ENCODE results near the gene CELF4.

CELF4 gene

GRCh38 chr18:37412829-37413228, 152.8 kb downstream of the CELF4 start:
- DNase-seq (ENCODE audit: low spot score) = no peak
- no peak for TF ChIP-seq CTCF (IDR thresholded peaks at IDR 0.05; ENCODE audit: extremely low read depth, missing control alignments)

- no peak for TF ChIP-seq CTCF (IDR thresholded peaks at IDR 0.05; ENCODE audit: extremely low read depth, missing control alignments)
- DNase-seq (ENCODE audit: low spot score) = no peak
Observed at GRCh38 chr18:37412333-37412732, 153.3 kb downstream of the CELF4 start.

DNA sequence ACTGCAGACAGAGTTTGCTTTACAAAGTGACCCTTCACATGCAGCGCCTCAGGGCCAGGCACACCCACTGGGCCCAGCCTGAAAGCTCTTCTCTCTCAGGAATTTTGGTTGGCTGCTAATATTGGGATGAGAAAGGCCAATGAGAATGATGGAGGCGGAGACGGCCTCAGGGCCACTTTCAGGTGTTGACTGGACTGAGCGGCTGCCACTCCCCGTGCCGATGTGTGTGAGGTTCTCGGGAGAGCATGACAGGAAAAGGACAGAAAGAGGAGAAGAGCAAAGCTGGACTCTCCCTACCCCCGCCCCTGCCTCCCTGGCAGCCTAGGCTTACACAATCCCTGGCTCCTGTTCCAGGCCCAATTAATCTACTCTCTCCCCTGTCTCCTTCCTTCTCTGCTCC, 155.7 kb downstream of the CELF4 start:
- DNase-seq (ENCODE audit: low spot score) = no peak
- no peak for TF ChIP-seq CTCF (IDR thresholded peaks at IDR 0.05; ENCODE audit: extremely low read depth, missing control alignments)

- DNase-seq (ENCODE audit: low spot score) = no peak
- no peak for TF ChIP-seq CTCF (IDR thresholded peaks at IDR 0.05; ENCODE audit: extremely low read depth, missing control alignments)
Observed at GRCh38 chr18:37408676-37409265, 156.8 kb downstream of the CELF4 start.

DNA sequence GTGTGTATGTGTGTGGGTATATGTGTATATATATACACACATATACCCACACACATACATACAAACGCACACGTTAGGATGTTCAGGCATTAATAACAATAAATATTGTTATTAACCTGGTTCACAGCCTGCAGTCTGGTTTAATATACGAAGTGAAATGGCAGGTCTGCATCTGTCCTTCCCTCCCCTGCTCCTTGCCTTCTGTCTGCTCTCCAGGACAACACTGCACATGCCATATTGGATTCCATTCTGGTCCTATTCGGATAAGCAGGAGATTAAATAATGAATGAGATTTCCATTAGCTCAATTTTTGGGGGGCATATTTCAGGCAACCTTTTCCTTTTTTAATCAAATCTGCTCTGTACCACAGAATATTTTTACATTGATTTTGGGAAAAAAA, 158.0 kb downstream of the CELF4 start:
- DNase-seq (ENCODE audit: low spot score) = no peak
- TF ChIP-seq CTCF (IDR thresholded peaks at IDR 0.05; ENCODE audit: extremely low read depth, missing control alignments) = no peak

GRCh38 chr18:37405772-37406171, 159.8 kb downstream of the CELF4 start:
- no peak for DNase-seq (ENCODE audit: low spot score)

GRCh38 chr18:37405229-37405628, 160.4 kb downstream of the CELF4 start:
- DNase-seq (ENCODE audit: low spot score) = no peak
- TF ChIP-seq CTCF (IDR thresholded peaks at IDR 0.05; ENCODE audit: extremely low read depth, missing control alignments) = no peak

More at GRCh38 chr18:37405772-37406171, 159.8 kb downstream of the CELF4 start:
- TF ChIP-seq CTCF (IDR thresholded peaks at IDR 0.05; ENCODE audit: extremely low read depth, missing control alignments) = no peak
